ENCODE data around the gene TAF1D.
"Not testable (repeated sequence)": the region's sequence is repeated elsewhere in the genome, so short reads cannot be mapped to it uniquely, and the experiment has no call there.

Gene TAF1D, protein sequence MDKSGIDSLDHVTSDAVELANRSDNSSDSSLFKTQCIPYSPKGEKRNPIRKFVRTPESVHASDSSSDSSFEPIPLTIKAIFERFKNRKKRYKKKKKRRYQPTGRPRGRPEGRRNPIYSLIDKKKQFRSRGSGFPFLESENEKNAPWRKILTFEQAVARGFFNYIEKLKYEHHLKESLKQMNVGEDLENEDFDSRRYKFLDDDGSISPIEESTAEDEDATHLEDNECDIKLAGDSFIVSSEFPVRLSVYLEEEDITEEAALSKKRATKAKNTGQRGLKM

DNA sequence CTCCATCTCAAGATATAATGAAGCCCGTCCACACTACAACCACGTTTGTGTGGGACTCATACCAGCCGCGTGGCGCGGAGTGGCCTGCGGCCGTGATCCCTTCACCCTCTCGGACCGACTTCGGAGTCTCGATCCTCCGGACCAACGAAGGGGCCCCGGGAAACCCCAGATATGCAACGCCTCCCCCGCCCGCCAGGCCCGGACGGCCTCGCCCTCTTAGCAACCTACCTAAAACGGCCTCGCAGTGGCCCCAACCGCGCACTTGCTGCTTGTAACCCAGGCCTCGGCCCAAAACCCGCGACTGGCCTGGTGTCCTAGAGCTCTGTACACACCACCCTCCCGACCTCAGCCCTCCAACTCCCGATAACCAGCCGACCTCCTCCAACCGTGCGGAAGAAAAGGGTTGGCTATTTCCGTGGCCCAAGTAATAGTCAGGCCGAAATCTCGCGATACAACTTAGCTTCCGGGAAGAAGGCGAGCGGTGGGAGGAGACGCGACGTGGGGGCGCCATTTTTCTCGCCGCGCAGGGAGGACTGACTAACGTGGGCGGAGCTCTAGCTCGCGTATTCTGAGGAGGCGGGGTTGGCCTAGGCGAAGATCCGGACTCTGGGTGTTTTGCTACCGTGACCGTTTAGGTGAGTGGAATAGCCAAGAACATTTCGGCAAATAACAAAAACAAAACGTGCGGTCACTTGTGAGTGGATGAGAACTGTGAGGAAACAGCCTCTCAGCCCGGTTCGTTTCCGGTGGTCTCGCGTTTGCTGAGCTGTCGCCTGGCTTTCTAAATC, at the start of gene TAF1D, which contains the start of gene C11orf54:
Gene TAF1D, minus strand, starts transcription at position 402 of the 788 bp plus-strand sequence. CDS start 2,191 bp downstream, outside the sequence.
Gene C11orf54, plus strand, starts transcription at position 579 of the 788 bp plus-strand sequence. CDS start 5,722 bp downstream, outside the sequence.
- peak; percentile 82 for DNase-seq

DNA sequence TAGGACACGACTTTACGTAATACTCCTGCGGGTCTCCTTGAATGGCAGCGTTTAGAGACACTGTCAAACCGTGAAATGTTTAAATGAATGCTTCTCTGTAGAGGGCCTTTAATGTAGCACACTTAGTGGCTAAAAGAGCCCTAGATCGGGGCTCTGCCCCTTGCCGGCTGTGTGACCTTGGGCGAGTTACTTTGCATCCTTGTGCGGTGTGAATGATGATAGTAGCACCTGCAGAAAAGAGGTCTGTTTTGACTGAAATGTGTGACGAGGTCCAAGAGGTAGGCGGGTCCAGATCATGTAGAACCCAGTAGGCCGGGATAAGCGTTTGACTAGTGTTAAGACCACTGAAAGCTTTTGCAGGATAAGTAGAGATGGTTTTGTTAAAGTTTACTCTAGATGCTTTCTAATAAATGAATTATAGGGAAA, 43.7 kb upstream of the TAF1D start:
- DNase-seq = no peak

GRCh38 chr11:93784145-93784934, 43.0 kb upstream of the TAF1D start, which contains the start of gene MED17:
Gene MED17 (plus strand): TSS chr11:93784282. CDS start chr11:93784514, 232 bp downstream.
- peak; percentile 77 for DNase-seq

- no peak for DNase-seq
These were observed 42.5 kb upstream of the TAF1D start for GRCh38 chr11:93783765-93784144.

GRCh38 chr11:93783362-93783761, 42.1 kb upstream of the TAF1D start:
- no peak for DNase-seq

GRCh38 chr11:93775289-93775688, 34.0 kb upstream of the TAF1D start:
- no peak for DNase-seq

- DNase-seq = not testable (repeated sequence)
These were observed 33.3 kb upstream of the TAF1D start for GRCh38 chr11:93774560-93774959.

- DNase-seq = no peak
These were observed 32.4 kb upstream of the TAF1D start for GRCh38 chr11:93773601-93774200.

DNA sequence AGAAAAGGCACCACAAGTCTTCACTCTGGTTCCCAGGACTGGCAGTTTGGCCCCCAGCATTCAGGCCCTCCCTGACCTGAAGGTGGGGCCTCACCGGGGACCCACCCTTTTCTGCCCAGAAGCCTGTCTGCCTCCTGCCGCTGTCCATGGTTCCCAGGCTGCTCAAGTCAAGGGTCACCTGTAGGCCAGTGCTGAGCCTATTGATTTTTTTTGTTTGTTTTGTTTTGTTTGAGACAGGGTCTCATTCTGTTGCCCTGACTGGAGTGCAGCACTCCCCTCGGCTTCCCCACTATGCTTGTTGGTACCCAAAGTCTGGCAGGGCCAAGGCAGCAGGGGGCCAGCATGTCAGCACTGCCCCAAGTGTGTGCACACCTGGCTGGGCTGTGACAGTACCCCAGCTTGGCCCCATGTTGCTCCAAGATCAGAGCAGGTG, 31.8 kb upstream of the TAF1D start:
- no peak for DNase-seq

DNA sequence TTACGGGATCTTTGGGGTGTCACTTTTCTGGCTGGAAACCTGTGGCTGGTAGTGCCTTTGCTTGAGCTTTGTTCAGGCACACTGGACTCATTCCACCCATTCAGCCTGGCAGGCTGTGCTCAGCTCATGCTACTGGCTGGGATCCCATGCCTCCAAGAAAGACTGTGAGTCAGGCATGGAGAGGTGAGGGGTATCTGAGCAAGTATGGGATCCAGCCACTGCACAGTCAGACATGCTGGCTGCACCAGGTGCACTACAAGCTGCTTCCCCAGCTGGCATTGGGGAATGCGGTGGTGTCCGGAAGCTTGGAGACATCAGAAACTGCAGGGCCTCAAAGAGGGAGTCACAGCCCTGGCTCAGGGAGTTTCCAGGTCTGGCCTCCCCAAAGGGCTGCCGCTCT, 30.8 kb upstream of the TAF1D start:
- no peak for DNase-seq

DNA sequence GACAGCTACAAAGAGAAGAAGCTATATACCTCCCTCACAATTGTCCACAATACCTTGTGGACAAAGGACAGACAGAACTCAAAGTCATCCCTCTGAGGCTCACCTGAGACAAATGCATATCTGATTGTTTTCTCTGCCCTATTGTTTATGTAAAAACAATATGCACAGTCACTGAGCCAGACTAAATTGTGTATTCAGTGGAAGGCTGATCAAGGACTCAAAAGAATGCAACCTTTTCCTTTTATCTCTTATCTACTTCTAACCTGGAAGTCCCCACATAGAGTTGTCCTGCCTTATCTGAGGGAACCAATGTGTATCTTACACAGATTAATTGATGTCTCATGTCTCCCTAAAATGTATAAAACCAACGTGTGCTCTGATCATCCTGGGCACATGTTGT, 28.9 kb upstream of the TAF1D start:
- no peak for DNase-seq

GRCh38 chr11:93767018-93767417, 25.7 kb upstream of the TAF1D start:
- DNase-seq = no peak

DNA sequence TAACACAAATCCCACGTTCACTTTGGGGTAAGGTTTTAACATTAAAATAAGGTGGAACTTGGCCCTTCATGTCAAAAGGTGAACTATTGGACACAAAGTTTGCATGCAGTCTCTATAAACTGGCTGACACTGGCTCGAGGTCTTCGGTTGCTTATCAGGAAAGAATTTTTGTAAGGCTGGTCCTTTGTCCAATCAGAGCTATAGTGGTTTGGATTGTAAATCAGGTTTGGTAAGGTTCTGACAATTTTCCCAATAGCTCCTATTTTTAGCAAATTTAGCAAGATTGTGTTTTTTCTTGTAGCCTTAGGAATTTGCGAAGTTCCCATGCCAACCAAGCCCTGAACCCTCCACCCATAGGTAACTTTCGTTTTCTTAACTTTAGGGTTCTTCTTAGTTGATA, 25.2 kb upstream of the TAF1D start:
- no peak for DNase-seq

- no peak for DNase-seq
These were observed 24.3 kb upstream of the TAF1D start for GRCh38 chr11:93765551-93765950.

GRCh38 chr11:93761910-93762309, 20.6 kb upstream of the TAF1D start:
- no peak for DNase-seq

GRCh38 chr11:93759123-93759522, 17.8 kb upstream of the TAF1D start:
- DNase-seq = not testable (repeated sequence)

DNA sequence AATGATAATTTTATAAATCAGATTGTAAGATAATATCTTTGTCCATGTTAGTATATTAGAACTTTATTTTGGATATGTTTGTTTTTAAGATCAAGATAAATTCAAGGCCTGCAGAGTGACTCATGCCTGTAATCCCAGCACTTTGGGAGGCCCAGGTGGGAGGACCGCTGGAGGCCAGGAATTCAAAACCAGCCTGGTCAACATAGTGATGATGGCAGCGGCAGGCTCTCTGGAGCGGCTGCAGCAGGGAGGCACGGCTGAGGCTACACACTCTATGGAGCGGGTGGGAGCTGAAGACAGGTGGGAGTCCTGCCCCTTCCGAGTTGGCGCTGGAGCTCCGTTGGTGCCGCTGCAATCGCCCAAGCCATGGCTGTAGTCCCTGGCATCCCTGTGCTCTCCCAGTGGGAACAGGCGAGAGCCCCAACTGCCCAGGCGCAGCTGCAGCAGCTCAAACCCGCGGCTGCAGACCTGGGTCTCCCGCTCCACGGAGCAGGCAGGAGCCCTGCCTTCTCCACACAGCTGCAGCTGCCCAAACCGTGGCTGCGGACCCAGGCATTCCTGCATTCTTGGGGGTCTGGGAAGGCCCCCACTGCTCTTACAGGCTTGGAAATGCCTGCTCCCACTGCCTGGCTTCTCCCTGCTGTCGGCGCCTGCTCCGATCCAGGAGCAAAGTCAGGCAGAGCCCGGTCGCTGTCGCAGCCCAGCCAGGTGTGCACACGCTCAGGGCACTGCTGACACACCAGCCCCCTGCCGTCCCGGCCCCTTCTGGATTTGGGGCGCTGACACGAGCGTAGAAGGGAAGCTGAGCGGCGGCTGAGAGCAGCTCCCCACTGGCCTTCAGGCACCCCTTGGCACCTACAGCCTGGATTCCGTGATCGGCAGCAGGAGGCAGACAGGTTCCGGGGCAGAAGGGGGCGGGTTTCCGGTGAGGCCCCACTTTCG, 16.9 kb upstream of the TAF1D start:
- DNase-seq = no peak

DNA sequence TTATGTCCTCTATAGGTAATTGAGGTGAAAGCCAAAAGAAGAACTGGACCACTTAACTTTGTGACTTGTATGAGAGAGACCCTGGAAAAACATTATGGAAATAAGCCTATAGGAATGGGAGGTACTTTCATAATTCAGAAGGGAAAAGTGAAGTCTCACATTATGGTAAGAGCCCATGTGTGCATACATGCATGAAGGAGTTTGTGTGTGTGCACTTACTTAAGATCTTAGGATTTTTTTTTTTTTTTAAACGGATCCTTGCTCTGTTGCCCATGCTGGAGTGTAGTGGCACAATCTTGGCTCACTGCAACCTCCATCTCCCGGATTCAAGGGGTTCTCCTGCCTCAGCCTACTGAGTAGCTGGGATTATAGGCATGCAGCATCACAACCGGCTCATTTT, 16.0 kb upstream of the TAF1D start:
- no peak for DNase-seq

DNA sequence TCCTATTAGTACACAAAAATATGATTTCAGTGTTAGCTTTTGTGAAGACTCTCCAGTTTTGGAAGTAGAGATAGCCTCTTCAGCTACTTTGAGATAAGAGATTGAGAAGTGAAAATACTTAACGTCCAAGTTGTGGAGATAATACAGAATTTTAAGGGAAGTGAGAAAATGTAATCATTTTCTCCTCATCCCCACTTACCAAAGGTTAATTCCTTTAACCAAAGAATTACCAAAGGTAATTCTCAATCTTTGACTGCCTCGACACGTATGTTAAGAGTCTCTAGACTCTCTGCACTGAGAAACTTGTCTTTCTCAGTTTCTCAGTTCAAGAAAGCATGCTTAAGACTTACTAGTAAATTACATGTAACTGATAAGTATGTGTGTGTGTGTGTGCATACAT, 15.5 kb upstream of the TAF1D start:
- DNase-seq = no peak

DNA sequence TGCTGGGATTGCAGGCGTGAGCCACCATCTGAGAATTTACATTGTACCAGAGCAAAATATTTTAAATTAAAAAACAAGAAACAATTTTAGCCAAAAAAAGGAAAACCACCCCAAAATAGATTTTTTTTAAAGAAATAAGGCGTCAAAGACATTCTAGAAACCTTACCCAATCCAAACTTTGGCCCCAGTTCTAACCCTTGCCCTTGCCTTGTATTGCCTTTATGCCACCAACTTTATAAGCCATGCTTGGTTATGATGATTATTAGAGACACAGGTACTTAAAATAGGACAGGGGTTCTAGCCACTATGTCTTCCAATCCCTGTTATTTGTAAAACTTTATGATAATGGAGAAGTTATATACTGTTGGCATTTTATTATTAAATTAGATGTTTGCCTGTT, 11.9 kb upstream of the TAF1D start:
- DNase-seq = no peak

- no peak for DNase-seq
These were observed 9.7 kb upstream of the TAF1D start for GRCh38 chr11:93751001-93751400.

- DNase-seq = no peak
These were observed 5.8 kb upstream of the TAF1D start for GRCh38 chr11:93747122-93747521.
